T follicular helper cell (primary cell): ENCODE data around the gene GNG7.
"Not testable (repeated sequence)": the region's sequence is repeated elsewhere in the genome, so short reads cannot be mapped to it uniquely, and the experiment has no call there.

Experiments used
- DNase-seq: peaks from one replicate; pipeline ENCODE4 v3.0.0-alpha.2; 2020; ENCODE audit warnings: low read depth

GNG7 gene

GRCh38 chr19:2622371-2622961 lies 80.0 kb downstream of the GNG7 start:
- DNase-seq, result peak; percentile 26

- no peak for DNase-seq
These were observed 83.4 kb downstream of the GNG7 start for GRCh38 chr19:2619076-2619475.

- peak; percentile 36 for DNase-seq
These were observed 83.9 kb downstream of the GNG7 start for GRCh38 chr19:2618611-2619010.

GRCh38 chr19:2617393-2618165 lies 84.9 kb downstream of the GNG7 start:
- no peak for DNase-seq

- DNase-seq, result no peak
These were observed 85.6 kb downstream of the GNG7 start for GRCh38 chr19:2616741-2617392.

- DNase-seq, result no peak
These were observed 86.7 kb downstream of the GNG7 start for GRCh38 chr19:2615782-2616181.

GRCh38 chr19:2613507-2614295 lies 88.8 kb downstream of the GNG7 start:
- peak; percentile 41 for DNase-seq

- DNase-seq, result no peak
These were observed 89.8 kb downstream of the GNG7 start for GRCh38 chr19:2612619-2613249.

- no peak for DNase-seq
These were observed 90.7 kb downstream of the GNG7 start for GRCh38 chr19:2611483-2612464.

GRCh38 chr19:2610637-2611482 lies 91.6 kb downstream of the GNG7 start:
- DNase-seq, result peak; percentile 85

- DNase-seq, result no peak
These were observed 92.9 kb downstream of the GNG7 start for GRCh38 chr19:2609389-2610116.

GRCh38 chr19:2609034-2609388 lies 93.5 kb downstream of the GNG7 start:
- not testable (repeated sequence) for DNase-seq

- DNase-seq, result no peak
These were observed 93.9 kb downstream of the GNG7 start for GRCh38 chr19:2608602-2608922.

GRCh38 chr19:2607712-2608601 lies 94.5 kb downstream of the GNG7 start:
- peak; percentile 67 for DNase-seq

GRCh38 chr19:2606774-2607173 lies 95.7 kb downstream of the GNG7 start:
- DNase-seq, result not testable (repeated sequence)

GRCh38 chr19:2605889-2606288 lies 96.6 kb downstream of the GNG7 start:
- not testable (repeated sequence) for DNase-seq

GRCh38 chr19:2604747-2605329 lies 97.7 kb downstream of the GNG7 start:
- DNase-seq, result no peak

GRCh38 chr19:2603334-2603733 lies 99.2 kb downstream of the GNG7 start:
- no peak for DNase-seq
